Measurements from ENCODE around the gene CTAGE1.
"Not testable (repeated sequence)": the region's sequence is repeated elsewhere in the genome, so short reads cannot be mapped to it uniquely, and the experiment has no call there.

CTAGE1 gene

GRCh38 chr18:22417496-22418188 is at the start of gene CTAGE1:
TSS of gene CTAGE1 (minus strand) at chr18:22417915. CDS start at chr18:22417811, 104 bp downstream.
- no peak for DNase-seq (ENCODE audit: low spot score)

GRCh38 chr18:22466608-22467395 is 49.1 kb upstream of the CTAGE1 start:
- no peak for DNase-seq (ENCODE audit: low spot score)

DNA sequence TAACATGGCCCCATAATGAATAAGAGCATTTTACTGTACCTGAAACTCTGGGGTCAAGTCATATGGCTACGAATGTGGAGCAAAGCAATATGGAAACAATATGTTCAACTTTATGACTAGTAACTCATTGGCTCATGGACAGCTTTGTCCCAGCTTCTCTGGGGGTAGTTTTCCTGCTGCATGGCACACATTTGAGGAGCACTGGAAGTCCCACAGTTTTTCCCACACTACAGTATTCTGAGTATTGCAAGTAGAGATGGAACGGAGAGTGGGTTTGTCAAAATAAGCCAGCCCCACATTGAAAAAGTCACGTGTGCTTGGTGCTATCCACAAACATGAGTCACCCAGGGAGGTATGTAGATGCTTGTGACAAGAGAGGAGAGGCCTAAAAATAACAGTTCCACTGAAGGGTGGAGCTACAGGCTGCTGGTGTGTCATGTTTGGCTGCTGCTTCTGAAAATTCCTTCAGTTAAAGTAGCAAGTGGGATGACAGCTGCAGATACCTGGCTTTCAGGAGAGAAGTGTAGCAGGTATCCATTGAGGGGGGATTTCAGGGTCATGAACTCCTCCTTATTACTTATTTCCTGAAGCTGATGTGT is 48.2 kb upstream of the CTAGE1 start:
- DNase-seq (ENCODE audit: low spot score): no peak

- DNase-seq (ENCODE audit: low spot score): no peak
Observed at GRCh38 chr18:22463076-22463475, 45.4 kb upstream of the CTAGE1 start.

DNA sequence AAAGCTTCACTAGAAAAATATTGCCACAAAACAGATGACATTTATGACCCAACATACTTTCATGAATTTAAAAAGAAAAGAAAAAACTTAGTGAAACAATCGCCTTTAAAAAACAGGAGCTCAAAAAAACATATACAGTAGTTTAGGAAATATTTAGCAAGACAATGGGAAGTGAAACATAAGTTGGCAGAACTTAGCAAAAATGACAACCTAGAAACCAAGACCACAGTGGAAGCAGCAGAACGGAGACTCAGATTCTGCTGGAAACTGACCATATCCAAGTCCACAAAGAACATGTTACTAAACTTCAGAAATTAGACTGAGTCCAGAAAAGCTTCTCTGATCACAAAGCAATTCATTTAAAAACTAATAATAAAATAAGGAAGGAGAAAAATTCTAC is 41.8 kb upstream of the CTAGE1 start:
- DNase-seq (ENCODE audit: low spot score): no peak

DNA sequence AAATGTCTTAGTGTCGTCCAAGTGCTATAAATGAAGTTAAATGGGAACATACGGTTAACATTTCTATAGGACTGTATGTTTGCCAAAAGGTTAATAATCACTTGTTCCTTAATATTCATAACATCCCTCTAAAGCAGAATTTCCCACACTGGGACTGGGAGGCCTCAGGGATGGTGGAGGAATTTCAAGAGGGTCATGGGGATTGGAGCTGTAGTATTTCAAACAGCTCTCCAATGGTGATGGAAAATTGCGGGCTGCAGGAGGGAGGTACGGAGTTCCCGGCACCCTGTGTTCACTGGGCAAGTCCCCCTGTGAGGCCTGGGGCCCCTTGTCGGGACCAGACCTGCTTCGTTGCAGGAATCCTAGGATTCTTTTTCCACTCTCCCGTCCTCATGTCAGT is 39.8 kb upstream of the CTAGE1 start:
- DNase-seq (ENCODE audit: low spot score): no peak

GRCh38 chr18:22456547-22456946 is 38.8 kb upstream of the CTAGE1 start:
- no peak for DNase-seq (ENCODE audit: low spot score)

GRCh38 chr18:22456116-22456480 is 38.4 kb upstream of the CTAGE1 start:
- DNase-seq (ENCODE audit: low spot score): no peak

- no peak for DNase-seq (ENCODE audit: low spot score)
Observed at GRCh38 chr18:22455425-22456115, 37.9 kb upstream of the CTAGE1 start.

DNA sequence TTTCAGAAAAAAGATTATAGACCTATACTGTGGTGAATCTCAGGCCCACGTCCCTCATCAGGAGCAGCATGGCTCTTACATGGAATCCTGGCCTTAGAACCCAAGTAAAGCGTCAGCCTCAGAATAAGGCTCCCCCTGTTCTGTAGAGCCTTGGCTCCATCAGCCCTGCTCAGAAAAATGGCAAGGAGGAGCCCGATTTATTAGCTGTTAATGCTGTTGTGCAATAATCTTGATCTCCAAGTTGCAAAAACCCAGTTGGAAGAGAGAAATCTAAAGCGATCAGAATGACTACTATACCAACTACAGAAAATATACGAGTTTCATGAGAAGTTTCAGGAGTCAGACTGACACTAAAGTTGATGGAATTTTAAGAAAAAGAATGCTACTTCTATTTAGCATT is 35.6 kb upstream of the CTAGE1 start:
- DNase-seq (ENCODE audit: low spot score): no peak

- no peak for DNase-seq (ENCODE audit: low spot score)
Observed at GRCh38 chr18:22452226-22452668, 34.5 kb upstream of the CTAGE1 start.

DNA sequence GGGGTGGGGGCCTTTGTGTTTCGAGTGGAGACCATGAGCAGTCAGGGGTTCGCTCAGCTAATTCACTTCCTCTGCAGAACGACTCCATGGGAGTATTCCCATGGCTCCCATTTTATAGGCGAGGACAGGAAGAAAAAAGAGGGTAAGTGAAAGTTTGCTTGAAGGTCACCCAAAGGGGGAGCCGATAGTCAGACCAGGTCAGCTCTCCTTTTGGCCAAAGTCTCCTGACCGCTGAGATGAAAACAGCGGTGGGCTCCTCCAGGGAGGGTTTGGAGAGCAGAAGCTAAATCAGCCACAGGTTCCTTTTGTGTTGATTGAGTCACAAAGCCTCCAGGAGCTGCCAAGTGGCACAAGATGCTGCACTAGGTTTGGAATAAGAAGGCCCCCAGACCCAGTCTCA is 34.1 kb upstream of the CTAGE1 start:
- peak; percentile 19 for DNase-seq (ENCODE audit: low spot score)

DNA sequence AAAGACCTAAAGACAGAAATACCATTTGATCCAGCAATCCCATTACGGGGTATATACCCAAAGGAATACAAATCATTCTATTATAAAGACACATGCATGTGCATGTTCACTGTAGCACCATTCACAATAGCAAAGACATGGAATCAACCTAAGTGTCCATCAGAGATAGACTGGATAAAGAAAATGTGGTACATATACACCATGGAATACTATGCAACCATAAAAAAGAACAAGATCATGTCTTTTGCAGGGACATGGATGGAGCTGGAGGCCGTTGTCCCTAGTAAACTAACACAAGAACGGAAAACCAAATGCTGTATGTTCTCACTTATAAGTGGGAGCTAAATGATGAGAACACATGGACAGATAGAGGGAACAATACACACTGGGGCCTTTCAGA is 33.1 kb upstream of the CTAGE1 start:
- DNase-seq (ENCODE audit: low spot score): not testable (repeated sequence)

GRCh38 chr18:22450318-22450717 is 32.6 kb upstream of the CTAGE1 start:
- not testable (repeated sequence) for DNase-seq (ENCODE audit: low spot score)

DNA sequence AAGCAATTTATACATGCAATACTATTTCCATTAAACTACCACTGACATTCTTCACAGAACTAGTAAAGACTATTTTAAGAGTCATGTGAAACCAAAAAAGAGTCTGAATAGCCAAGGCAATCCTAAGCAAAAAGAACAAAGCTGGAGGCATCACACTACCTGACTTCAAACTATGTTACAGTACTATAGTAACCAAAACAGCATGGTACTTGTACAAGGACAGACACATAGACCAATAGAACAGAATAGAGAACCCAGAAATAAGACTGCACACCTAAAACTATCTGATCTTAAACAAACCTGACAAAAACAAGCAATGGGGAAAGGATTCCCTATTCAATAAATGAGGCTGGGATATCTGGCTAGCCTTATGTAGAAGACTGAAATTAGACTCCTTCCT is 32.0 kb upstream of the CTAGE1 start:
- DNase-seq (ENCODE audit: low spot score): not testable (repeated sequence)

DNA sequence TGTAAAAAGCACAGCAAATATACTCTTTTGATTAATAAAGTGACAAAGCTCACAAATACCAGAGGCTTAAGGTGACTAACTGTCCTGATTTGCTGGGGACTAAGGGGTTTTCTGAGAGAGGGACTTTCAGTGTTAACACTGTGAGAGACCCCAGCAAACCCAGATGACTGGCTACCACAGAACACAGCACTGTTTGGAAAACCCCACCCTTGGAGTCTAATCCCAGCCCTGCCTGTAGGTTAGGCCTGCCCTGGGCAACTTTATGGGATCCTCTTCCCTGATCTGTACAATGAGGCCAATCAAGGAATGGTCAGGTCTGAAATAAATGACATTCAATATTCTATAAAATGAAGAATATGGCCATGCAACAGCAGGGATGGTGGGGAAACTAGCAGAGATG is 30.5 kb upstream of the CTAGE1 start:
- no peak for DNase-seq (ENCODE audit: low spot score)

GRCh38 chr18:22447792-22448191 is 30.1 kb upstream of the CTAGE1 start:
- no peak for DNase-seq (ENCODE audit: low spot score)

GRCh38 chr18:22446911-22447310 is 29.2 kb upstream of the CTAGE1 start:
- no peak for DNase-seq (ENCODE audit: low spot score)

DNA sequence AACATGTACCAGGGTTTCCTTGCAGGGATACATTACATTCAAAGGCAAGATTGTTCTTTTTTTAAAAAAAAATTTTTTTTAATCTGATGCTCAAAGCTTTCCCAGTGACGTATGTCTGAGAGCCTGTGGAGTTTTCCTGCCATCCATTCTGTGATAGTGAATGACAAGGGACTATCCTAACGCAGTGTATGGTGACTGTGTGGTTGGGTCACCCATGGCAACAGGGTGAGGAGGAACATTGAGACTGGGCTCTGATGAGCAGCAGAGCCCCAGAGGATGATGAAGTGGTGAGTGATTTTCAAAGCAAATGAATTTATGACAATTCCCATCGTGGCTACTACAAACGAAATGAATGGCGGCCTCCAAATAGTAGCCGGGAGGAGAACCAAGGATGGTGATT is 28.6 kb upstream of the CTAGE1 start:
- no peak for DNase-seq (ENCODE audit: low spot score)

DNA sequence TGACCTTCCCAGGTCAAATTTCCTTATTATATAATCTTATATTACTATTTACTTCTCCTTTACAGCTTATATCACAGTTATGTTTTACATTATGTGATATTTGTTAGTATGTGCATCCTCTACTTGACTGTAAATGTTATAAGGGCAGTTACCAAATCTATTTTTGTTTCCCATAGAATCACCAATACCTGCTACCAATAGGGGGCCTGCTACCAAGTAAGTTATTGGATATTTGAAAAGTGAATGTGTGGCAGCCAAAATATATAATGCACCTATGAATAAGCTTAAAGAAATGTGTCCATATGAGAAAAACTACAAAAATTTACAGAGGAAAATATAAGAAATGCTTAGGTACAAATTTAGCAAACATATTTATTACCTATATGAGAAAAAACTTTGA is 23.9 kb upstream of the CTAGE1 start:
- DNase-seq (ENCODE audit: low spot score): no peak

GRCh38 chr18:22439447-22439846 is 21.7 kb upstream of the CTAGE1 start:
- DNase-seq (ENCODE audit: low spot score): no peak

DNA sequence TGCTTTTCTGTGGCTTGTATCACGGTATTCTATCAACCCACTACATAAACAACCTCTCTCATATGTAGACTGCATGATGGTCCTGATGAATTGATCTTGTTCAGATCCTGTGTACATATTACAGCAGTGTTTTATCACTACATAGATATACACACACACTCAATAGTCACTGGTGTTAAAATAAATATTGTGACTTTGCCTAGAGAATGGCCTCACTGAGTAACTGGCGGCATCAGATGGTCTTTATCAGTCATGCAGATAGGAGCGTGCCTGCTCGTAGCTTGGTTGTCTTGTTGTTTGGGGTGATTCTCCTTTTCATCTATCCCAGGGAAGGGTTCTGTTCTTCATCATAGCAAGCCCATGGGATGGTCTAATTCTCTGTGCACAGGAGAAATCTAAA is 18.4 kb upstream of the CTAGE1 start:
- no peak for DNase-seq (ENCODE audit: low spot score)
